Endodermal cell (in vitro differentiated cells): ENCODE data around the gene GRID2IP. TPM values are rescaled to one million over a fixed set of nuclear protein-coding genes. Genes with fewer than 3 reads are reported as not detected.

Experiments
- DNase-seq: peaks from one replicate; pipeline ENCODE4 v3.0.0-alpha.2; 2017
- H3K27ac ChIP-seq: 2 replicates; pipeline ENCODE4 v1.5.1; 2013; ENCODE audit warnings: mild to moderate bottlenecking, low read depth, low read length, moderate library complexity
- H3K27me3 ChIP-seq: 2 replicates; pipeline ENCODE4 v1.6.1; 2013; ENCODE audit warnings: mild to moderate bottlenecking, low read length, moderate library complexity; ENCODE audit not compliant: insufficient read depth, control insufficient read depth, poor library complexity, severe bottlenecking
- H3K36me3 ChIP-seq: 2 replicates; pipeline ENCODE4 v1.7.0; 2013; ENCODE audit warnings: mild to moderate bottlenecking, low read length, moderate library complexity; ENCODE audit not compliant: control insufficient read depth, insufficient read depth
- H3K4me1 ChIP-seq: one replicate; pipeline ENCODE4 v1.7.0; 2013; ENCODE audit warnings: low read length; ENCODE audit not compliant: control insufficient read depth, insufficient read depth
- H3K4me3 ChIP-seq: 2 replicates; pipeline ENCODE4 v1.5.1; 2013; ENCODE audit warnings: mild to moderate bottlenecking, low read length, moderate library complexity
- H3K9ac ChIP-seq: 2 replicates; pipeline ENCODE4 v1.6.1; 2013; ENCODE audit warnings: mild to moderate bottlenecking, low read length, moderate library complexity; ENCODE audit not compliant: poor library complexity, severe bottlenecking; ENCODE audit errors: extremely low read depth
- H3K9me3 ChIP-seq: 2 replicates; pipeline ENCODE4 v1.6.1; 2013; ENCODE audit warnings: mild to moderate bottlenecking, low read length, moderate library complexity; ENCODE audit not compliant: control insufficient read depth
- H3K27ac Mint-ChIP-seq: 2 replicates; pipeline ENCODE4 v1.8.0; 2020; ENCODE audit warnings: mixed read lengths
- H3K27me3 Mint-ChIP-seq: 2 replicates; pipeline ENCODE4 v1.8.0; 2021; ENCODE audit warnings: mild to moderate bottlenecking, mixed read lengths; ENCODE audit not compliant: insufficient read depth
- H3K36me3 Mint-ChIP-seq: 2 replicates; pipeline ENCODE4 v1.8.0; 2020; ENCODE audit warnings: low read depth, mixed read lengths
- H3K4me1 Mint-ChIP-seq: 2 replicates; pipeline ENCODE4 v1.8.0; 2020; ENCODE audit warnings: mixed read lengths
- H3K4me3 Mint-ChIP-seq: 2 replicates; pipeline ENCODE4 v1.8.0; 2020; ENCODE audit warnings: mild to moderate bottlenecking, moderate library complexity, mixed read lengths
- H3K9me3 Mint-ChIP-seq: 2 replicates; pipeline ENCODE4 v1.8.0; 2020; ENCODE audit warnings: mild to moderate bottlenecking, mixed read lengths
- WGBS, 2 experiments: methylation state at CpG; one replicate each; pipeline versions ENCODE4 v1.1.5 to v1.1.7; 2013; ENCODE audit warnings: missing lambda C conversion rate in 2 of 2, mixed read lengths in 1 of 2; ENCODE audit not compliant: insufficient coverage in 1 of 2, insufficient read length in 1 of 2; 5-methylcytosine and 5-hydroxymethylcytosine counted together
- total RNA-seq, 2 donors: library from RNA; stranded (reverse); fragmentation: NEBNext Ultra II Directional in 1 of 2; extraction: Animal tissue kit (Norgen Biotek cat#: 25700) in 1 of 2; gene quantifications; 2 replicates in 1 of 2; 3 replicates in 1 of 2; pipeline ENCODE4 v1.2.1, GENCODE V29; 2021
- TF ChIP-seq, protein P1 (sequence below): fragments of 200-600 bp; sonication (generic); conservative IDR thresholded peaks from 2 replicates; pipeline ENCODE4 v1.5.0; 2021; ENCODE audit warnings: antibody characterized with exemption, mild to moderate bottlenecking

Gene GRID2IP
- total RNA-seq, 2 donors from 2014 or later = 2.4 to 4.9 TPM

DNA sequence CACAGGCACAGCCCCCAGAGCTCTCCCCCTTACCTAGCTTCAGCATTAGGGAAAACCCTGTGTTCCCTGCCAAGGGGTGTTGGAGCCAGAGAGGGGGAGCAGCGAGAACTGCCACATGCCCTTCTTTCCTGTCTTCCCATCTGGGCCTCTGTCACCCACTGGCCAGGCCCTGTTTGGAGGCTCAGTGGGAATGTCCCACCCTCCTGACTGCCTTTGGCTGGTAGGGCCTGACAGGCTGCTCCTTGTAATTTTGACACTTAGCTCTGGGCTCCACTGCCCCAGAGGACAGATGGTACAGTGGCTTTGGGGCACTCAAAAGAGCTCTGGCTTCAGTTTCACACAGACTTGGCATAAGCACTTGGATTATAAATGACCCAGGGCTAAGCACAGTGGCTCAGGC lies 50.6 kb downstream of the GRID2IP start:
- no peaks in the 10 kb centered on the region for H3K4me1 ChIP-seq
- DNase-seq = no peak
- no peak overlapping the region for H3K4me3 Mint-ChIP-seq
- H3K36me3 ChIP-seq = no peaks in the 10 kb centered on the region
- H3K4me1 Mint-ChIP-seq = no peaks in the 10 kb centered on the region
- peaks cover 21% of the 10 kb centered on the region for H3K27me3 ChIP-seq
- TF ChIP-seq, protein P1, sequence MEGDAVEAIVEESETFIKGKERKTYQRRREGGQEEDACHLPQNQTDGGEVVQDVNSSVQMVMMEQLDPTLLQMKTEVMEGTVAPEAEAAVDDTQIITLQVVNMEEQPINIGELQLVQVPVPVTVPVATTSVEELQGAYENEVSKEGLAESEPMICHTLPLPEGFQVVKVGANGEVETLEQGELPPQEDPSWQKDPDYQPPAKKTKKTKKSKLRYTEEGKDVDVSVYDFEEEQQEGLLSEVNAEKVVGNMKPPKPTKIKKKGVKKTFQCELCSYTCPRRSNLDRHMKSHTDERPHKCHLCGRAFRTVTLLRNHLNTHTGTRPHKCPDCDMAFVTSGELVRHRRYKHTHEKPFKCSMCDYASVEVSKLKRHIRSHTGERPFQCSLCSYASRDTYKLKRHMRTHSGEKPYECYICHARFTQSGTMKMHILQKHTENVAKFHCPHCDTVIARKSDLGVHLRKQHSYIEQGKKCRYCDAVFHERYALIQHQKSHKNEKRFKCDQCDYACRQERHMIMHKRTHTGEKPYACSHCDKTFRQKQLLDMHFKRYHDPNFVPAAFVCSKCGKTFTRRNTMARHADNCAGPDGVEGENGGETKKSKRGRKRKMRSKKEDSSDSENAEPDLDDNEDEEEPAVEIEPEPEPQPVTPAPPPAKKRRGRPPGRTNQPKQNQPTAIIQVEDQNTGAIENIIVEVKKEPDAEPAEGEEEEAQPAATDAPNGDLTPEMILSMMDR = no peak
- no peak overlapping the region for H3K27ac Mint-ChIP-seq
- no peaks in the 10 kb centered on the region for H3K9me3 ChIP-seq
- no peak overlapping the region for H3K27ac ChIP-seq
- WGBS, 2 experiments = 88 to 100% methylated on average over 1 of the region's 1 CpG
- no peaks in the 10 kb centered on the region for H3K36me3 Mint-ChIP-seq
- H3K27me3 Mint-ChIP-seq = peaks cover 8% of the 10 kb centered on the region
- H3K4me3 ChIP-seq = no peak overlapping the region
- no peaks in the 10 kb centered on the region for H3K9me3 Mint-ChIP-seq
- H3K9ac ChIP-seq = no peak overlapping the region

DNA sequence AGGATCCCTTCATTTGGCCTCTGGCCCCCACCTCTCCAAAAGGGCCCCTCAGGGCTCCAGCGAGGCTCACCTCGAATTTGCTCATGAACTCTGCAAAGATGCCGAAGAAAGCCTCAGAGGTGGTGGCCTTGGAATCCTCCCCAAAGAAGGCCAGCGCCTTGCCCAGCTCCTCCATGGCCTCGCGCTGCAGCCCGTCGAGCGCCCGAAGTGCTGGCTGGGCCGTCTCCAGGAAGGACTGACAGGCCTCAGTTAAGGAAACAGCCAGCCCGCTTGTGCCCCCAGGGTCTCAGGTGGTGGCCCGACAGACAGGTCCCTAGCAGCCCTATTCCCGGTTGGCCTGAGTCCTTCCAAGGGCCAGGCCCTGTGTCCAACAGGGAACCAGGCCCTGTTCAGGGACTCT lies 53.3 kb downstream of the GRID2IP start:
- no peaks in the 10 kb centered on the region for H3K36me3 ChIP-seq
- Mint-ChIP-seq H3K27me3 (peaks cover 8% of the 10 kb centered on the region), H3K4me1 (no peaks in the 10 kb centered on the region), H3K4me3 (no peak overlapping the region), H3K27ac (no peak overlapping the region), H3K9me3 (no peaks in the 10 kb centered on the region), H3K36me3 (no peaks in the 10 kb centered on the region)
- H3K27me3 ChIP-seq = peaks cover 11% of the 10 kb centered on the region
- no peaks in the 10 kb centered on the region for H3K9me3 ChIP-seq
- H3K4me1 ChIP-seq = no peaks in the 10 kb centered on the region
- no peak overlapping the region for H3K9ac ChIP-seq
- 88 to 93% methylated on average over 9 to 14 of the region's 14 CpGs for WGBS, 2 experiments
- H3K4me3 ChIP-seq = no peak overlapping the region
- TF ChIP-seq, protein P1 = no peak
- DNase-seq = no peak
- H3K27ac ChIP-seq = no peak overlapping the region

DNA sequence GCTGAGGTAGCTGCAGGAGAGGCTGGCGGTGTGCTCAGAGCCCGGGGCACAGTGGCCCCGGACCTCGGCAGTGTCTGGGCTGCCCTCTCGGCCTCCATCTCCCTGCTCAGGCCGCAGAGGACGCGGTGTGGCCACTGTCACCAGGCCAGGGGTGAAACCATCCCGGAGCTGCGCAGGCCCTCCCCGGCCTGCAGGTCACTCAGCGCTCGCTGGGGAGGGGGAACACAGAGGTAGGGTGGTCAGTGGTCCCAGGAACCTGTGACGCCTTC lies 53.7 kb downstream of the GRID2IP start:
- WGBS, 2 experiments = 94 to 97% methylated on average over 5 to 14 of the region's 14 CpGs
- H3K27me3 Mint-ChIP-seq = peaks cover 6% of the 10 kb centered on the region
- no peaks in the 10 kb centered on the region for H3K4me1 Mint-ChIP-seq
- no peaks in the 10 kb centered on the region for H3K9me3 ChIP-seq
- H3K27me3 ChIP-seq = peaks cover 7% of the 10 kb centered on the region
- DNase-seq = no peak
- no peaks in the 10 kb centered on the region for H3K9me3 Mint-ChIP-seq
- H3K9ac ChIP-seq = no peak overlapping the region
- H3K27ac Mint-ChIP-seq = no peak overlapping the region
- H3K27ac ChIP-seq = no peak overlapping the region
- no peaks in the 10 kb centered on the region for H3K4me1 ChIP-seq
- no peaks in the 10 kb centered on the region for H3K36me3 ChIP-seq
- H3K4me3 Mint-ChIP-seq = no peak overlapping the region
- no peaks in the 10 kb centered on the region for H3K36me3 Mint-ChIP-seq
- TF ChIP-seq, protein P1 = no peak
- no peak overlapping the region for H3K4me3 ChIP-seq
